HL-60 (cell line): ENCODE results near the gene KRABD2.

Experiments used
- CTCF ChIP-seq: IDR thresholded peaks from one replicate; pipeline ENCODE4 v1.5.1; 2011; ENCODE audit warnings: low read length, control low read depth, inconsistent platforms; ENCODE audit not compliant: insufficient read depth
- GABPA ChIP-seq: IDR thresholded peaks from 2 replicates; pipeline ENCODE4 v1.6.1; 2012; ENCODE audit warnings: low read depth
- REST ChIP-seq: IDR thresholded peaks from 2 replicates; pipeline ENCODE4 v1.6.1; 2012; ENCODE audit warnings: low read depth; ENCODE audit not compliant: insufficient replicate concordance

- TF ChIP-seq CTCF: no peak
- no peak for TF ChIP-seq REST
- no peak for TF ChIP-seq GABPA
Observed at GRCh38 chr17:8345052-8345690, 31.3 kb downstream of the KRABD2 start.
